ENCODE data around the gene GABPB1.

Gene GABPB1

DNA sequence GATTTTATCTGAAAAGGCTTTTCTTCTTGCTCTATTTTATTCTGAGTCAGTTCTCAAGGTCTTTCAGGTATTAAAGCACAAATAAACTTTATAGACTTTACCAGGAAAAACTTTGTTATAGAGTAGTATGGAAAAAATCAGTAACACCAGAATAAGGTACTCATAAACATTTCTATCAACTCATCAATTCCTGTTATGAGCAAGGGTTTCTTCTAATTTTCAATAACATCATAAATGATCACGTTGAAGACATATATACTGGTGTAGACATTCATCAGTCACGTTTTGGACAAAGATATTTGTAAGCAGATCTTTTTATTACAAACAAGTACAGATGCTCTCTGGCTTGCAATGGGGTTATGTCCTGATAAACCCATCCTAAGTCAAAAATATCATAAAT is 79.9 kb downstream of the GABPB1 start:
- no peak for DNase-seq

DNA sequence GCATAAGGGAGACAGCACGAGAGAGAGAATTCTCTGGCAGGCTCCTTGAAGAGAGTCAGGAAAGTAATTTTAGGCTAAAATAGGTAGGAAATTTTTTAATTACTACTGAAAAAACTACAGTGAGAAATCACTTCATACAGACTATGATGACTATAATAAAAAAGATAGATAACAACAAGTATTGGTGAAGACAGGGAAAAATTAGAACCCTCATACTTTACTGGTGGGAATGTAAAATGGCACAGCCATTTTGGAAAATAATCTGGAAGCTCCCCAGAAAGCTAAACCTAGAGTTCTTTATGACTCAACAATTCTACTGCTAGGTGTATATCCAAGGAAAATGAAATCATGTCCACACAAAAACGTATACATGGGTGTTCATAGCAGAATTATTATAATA is 87.4 kb downstream of the GABPB1 start:
- DNase-seq: no peak

DNA sequence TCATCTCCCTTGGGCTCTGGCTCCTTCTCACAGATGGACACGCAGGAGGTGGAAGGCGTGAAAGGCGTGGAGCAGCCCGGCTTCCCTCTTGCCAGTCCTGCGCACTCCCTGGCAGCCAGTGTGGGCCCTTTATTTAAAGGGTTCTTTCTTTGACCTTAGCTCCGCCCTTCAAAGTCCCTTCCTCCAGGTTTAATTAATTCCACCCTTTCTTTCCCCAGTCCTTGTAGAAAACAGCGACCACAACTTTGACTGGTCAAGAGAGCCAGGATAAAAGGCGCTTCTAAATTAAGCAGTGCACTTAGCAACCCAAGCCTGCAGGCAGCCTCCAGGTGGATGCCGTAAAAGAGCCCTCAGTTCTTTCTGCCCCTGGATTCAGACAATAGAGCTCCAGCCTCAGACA is 89.4 kb downstream of the GABPB1 start, which contains the start of gene HDC:
TSS of gene HDC (minus strand) at position 107 of the 400 bp plus-strand sequence. CDS start at position 4, 103 bp downstream.
- no peak for DNase-seq

DNA sequence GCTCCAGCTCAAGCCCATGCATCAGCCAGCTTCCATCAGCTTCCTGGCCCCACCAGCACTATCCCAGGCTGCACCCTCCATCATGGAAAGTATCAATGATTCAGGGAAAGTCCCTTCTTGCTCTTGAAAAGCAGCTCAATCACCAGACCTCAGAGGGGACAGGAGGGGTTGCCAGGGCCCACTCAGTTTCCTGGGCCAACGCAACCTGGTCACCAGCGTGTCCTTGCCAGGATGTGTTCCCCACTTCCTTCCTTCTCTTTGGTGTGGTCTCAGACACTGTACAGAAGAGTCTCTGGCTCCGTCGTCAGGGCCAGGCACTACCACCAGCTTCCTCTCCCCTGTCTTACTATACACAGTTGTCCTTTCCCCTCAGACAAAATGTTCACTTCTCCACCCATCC is 92.5 kb downstream of the GABPB1 start:
- no peak for DNase-seq

DNA sequence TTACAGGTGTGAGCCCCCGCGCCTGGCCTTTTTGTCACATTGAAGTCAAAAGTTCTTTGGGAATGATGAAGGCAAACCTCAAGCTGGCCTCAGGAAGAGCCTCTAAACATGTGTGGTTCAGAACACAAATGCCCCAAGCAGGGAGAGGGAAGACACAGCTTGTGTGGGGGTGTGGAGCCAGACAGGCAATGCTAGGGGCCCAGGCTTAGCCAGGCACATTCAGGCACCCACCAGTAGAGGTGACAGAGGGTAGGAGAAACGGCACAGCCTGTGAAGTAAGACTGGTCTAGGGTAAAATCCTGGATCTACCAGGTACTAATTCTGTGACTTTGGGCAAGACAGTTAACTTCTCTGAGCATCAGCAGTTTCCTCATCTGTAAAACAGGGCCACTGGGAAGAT is 93.0 kb downstream of the GABPB1 start:
- no peak for DNase-seq

DNA sequence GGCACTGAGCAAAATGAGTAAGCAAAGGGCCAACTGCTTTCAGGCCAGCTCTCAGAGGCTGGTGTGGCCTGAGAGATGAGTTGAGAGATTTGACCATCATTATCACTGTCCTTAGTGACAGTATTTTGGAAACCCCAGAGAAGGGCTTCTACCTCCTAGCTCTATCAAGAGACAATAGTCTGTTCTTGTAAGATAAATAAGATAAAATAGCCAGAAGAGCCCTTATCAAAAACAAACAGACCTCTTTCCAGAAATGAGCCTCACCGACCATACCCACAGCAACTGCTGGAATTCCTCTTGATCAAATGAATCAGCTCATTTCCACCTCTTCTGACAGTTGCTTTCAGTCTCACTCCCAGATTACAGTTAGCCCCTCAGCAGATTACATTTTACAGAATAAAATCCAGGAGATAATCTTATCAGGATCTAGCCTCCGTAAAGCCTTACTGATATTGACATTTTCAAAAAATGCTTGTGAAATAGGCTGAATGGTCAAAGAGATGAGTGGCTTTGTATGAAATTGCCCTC is 94.0 kb downstream of the GABPB1 start:
- no peak for DNase-seq

DNA sequence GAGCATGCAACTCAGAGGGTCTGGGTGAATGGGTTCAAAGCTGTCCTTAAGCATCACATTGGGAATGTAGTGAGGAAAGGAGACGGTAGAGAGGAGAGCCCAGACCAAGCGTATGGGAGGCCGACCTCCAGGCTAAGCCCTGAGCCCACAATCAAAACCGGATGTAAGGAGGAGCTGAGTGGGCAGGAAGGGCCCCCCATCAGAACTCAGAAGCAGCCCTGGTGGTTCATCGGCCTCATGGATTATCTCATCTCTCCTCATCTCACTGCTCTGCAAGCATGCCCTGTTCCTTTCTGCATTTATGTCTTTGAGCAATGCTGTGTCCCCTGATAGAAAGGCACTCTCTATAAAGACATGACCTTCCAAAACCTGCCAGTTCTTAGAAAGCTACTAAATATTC is 95.7 kb downstream of the GABPB1 start:
- no peak for DNase-seq

DNA sequence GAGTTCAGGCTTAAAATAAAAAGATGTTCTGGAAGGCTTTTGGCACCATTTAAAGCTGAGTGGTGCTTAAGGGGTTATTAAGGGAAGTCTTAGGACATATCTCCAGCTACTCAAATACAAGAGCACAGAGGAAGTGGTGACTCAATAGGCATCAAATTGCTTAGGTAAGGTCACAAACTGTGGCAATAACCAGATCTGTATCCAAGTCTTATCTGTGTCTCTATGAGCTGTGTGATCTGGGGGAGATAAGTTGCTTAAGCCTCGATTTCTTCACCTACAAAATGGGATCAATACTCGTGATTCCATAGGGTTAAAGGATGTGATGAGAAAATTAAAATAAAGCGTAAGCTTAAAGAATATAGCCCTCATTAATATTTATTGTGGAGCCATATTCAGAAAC is 97.1 kb downstream of the GABPB1 start:
- DNase-seq: no peak

DNA sequence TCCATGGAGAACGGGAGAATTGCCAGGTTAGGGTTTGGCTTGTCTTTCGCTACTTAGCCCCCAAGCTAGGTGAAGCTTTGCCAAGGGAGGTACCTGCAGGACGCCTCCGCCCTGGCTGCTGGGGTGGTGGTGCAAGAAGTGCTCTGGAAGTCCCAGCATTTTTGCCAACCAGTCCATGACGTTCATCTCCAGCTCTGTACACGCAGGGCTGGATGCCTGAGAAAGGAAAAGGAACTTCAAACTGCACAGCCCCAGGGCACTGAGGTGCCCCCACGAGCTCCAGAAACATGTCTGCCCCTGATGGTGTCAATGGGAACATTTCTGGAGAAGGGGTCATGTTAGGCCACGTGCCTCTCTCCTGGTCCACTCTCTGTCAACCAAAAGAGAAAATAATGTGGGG is 97.7 kb downstream of the GABPB1 start:
- no peak for DNase-seq

DNA sequence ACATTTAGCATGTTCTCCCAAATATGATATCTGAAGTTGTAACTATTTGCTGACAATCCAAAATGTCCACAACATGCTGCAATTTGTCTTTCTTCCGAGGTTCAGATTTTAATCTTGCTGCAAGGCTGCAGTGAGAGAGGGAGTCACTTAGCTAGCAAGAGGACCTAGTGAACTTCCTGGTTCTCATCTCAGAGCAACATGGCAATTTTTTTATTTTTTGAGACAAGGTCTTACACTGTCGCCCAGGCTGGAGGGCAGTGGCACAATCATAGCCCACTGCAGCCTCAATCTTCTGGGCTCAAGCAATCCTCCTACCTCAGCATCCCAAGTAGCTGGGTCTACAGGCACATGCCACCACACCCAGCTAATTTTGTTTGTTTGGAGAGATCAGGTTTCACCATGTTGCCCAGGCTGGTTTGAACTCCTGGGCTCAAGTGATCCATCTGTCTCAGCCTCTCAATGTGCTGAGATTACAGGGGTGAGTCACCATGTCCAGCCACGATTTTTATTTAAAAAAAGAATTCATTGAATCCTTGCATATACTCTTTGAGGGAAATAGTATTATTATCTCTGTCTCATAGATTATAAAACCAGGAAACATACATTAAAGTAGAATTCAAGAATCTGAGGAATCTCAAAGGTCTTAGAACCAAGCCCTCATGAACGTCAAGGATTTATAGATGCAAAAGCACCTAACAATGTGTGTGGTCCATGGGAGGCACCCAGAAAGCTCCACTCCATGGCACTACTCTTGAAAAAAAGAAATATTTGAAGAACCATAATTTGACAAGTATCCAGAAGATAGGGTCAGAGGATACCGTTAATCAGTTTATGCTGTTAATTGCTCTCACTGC is 98.6 kb downstream of the GABPB1 start:
- DNase-seq: no peak

DNA sequence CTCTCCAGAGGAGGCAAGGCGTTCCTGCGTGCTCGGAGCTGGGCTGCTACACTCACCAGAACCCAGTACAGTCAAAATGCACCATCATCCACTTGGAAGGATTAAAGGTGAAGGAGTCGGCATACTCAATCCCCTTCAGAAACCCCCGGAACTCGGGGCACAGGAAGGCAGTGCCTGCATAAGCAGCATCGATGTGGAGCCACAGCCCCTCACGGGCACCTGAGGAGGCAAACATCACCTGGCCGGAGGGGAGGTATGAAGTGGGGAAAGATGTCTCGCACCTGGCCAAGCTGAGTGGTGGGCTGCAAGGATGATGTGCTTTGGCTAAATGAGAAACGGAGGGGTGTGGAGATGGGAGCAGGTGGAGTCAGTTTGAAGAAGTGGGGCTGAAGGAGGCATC is 102.4 kb downstream of the GABPB1 start:
- DNase-seq: no peak

DNA sequence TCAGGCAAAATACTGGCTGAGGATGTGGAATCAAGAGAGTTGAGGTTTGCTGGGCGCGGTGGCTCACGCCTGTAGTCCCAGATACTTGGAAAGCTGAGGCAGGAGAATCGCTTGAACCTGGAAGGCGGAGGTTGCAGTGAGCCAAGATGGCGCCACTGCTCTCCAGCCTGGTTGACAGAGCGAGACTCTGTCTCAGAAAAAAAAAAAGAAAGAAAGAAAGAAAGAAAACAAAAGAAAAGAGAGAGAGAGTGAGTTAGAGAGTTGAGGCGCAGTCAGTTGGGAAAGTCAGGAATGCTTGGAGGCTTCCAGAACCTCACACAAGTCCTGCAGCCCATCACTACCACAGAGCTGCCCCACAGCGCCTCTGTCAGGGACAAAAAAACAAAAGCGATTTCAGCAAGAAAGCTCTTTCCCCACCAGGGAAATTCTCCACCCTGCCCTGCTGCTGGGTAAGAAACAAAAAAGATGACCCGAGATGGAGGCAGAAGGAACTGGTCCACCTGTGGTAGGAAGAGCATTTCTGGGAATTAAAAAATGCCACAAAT is 103.3 kb downstream of the GABPB1 start:
- DNase-seq: no peak

DNA sequence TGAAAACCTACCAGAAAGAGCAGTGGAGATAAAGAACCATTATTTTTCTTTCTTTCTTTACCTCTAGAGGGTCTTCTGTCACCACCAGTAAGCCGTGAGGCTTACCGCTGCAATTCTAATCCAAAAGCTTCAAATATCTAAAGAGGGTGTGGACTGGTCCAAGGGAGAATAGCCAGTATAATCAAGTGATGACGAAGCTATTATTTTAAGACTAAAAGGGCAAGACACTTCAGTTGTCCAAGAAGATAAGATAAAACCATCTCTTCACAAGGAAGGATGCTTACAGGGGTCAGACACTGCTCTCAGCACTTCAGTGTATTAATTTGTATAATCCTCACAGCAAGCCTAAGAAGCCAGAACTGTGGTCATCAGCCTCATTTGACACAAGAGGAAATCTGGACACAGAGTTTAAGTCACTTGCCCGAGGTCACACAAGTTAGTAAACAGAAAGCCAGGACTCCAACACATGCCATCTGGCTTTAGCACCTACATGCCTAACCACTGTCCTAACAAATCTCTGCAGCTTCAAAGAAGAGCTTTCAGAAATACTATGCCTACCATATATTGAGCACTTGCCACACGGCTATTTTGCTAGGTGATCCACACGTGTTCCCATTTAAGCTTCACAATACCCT is 104.1 kb downstream of the GABPB1 start:
- no peak for DNase-seq

DNA sequence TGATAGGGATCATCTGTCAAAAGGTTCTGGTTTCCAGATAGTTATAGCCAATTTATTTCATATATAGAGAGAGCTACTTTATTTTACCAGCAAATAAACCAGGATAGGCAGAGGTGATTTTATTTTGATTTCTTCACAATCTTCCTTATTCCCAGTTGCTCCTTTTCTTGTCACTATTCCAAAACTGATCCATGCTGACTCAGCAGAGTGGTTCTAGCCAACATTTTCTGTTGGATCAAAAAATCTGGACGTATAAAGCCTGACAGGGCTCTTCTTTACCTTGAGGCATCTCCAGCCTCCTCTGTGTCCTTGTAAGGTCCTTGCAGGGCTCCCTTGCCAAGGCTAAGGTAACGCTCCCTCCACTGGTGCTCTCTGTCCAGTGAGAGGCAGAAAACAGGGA is 105.3 kb downstream of the GABPB1 start:
- no peak for DNase-seq

DNA sequence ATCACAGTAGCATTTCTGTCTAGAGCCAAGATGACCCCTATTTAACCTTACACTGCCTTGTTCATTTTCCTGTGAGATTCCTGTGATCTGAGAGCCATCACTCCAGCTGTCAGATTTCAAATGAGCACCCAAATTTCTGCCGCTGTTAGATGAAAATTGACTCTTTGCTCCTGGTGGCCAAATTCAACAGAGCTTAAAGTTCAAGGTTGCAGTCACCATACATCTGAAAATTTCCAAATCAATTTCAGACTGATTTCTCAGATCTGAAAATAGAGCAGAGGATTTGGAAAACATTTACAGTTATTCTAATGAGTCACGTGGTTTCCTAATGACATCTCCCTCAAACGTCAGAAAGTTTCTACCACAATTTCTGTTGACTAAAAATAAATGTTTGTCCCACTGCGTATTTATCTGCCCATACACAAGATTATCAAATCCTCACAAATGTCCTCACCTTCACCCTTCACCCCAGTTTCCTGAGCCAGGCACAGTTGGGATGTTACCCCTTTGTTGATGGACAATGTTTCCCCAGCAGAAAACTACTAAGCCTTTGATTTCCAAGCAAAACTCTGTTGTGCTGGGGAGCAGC is 105.9 kb downstream of the GABPB1 start:
- DNase-seq: no peak

DNA sequence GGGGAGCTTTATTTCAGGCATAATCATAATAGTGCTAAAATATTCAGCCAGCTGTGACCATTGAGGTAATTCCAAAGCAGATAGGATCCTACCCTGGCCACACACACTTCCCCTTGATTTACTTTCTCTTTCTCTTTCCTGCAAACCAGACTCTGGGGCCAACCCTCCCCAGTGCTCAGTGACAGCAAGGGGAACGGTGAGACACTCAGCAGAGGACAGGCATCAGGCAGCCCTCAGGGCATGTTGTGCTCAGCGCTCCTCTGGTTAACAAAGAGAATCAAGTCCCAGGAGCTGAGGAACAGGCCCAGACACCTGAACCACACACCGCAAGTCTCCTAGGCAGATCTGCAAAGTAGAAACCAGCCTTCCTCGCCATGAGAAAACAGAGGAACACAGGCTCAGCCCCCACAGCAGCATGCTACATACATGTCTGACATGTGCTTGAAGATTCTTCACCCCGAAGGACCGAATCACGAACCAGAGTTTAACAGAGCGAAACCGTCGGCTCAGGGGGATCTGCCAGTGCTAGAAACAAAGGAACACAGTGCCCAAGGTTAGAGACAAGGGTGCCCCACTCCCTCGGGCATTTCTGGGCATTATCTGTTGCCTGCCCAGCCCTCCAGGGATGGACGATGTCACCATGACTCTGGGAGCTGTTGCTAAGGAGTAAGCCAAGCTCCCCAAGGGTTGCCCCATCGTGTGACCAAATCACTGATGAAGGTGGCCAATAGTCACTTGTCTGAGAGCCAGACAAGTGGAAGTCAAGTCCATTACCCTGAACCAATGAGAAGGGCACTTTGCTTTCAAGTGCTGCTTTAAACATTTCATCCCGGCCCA is 107.0 kb downstream of the GABPB1 start:
- DNase-seq: no peak

DNA sequence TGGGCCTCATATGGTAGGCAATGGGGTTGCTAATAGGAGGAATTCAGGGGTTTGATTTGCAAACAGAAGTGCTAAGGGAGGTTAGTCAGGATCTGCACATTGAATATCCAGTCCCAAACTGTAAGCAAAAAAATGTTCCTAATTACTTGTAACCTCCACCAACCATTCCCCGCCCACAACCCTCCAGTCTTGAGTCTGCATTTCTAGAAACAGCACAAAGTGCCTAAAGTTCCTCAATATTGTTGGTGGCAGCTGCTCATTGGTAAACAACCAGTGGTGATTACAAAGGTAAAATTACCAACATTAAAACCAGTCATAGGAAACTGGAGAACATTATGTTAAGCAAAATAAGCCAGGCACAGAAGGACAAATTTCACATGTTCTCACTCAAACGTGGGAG is 108.4 kb downstream of the GABPB1 start:
- no peak for DNase-seq

DNA sequence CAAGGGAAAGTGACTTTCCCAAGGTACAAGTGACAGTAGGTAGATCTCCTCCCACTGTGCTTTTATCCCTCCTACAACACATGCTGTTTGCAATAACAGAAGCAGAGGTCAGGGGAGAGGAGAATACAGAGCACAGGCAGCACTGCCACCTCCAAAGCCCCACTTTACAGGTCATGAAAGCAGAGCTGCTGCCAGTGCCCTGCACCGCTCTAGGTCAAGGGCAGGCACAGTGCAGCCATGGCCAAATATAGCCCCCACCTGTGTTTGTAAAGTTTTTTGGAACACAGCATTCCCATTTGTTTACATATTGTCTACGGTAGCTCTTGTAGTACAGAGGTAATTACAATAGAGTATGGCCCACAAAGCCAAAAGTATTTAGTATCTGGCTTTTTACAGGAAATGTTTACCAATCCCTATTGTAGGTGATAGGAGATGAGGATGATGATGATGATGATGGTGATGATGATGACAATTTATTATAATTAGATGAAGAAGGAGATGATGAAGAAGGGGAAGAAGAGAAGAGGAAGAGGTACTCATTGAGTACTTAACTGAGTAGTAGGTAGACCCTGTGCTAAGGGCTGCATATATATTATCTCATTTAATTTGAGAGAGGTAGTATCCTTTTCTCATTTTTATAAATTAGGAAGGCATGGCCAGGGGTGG is 109.9 kb downstream of the GABPB1 start:
- DNase-seq: no peak

DNA sequence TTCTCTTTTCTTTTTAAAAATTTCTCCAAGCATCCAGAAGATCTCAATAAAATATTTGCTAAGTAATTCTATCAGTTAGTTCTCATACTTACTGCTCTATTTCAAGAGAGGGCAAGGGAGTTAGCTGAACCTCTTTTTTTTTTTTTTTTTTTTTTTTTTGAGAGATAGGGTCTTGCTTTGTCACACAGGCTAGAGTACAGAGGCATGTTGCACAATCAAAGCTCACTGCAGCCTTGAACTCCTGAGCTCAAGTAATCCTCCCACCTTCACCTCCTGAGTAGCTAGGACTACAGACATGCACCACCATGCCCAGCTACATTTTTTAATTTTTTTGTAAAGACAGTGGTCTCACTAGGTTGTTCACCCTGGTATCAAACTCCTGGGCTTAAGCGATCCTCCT is 110.8 kb downstream of the GABPB1 start:
- no peak for DNase-seq

DNA sequence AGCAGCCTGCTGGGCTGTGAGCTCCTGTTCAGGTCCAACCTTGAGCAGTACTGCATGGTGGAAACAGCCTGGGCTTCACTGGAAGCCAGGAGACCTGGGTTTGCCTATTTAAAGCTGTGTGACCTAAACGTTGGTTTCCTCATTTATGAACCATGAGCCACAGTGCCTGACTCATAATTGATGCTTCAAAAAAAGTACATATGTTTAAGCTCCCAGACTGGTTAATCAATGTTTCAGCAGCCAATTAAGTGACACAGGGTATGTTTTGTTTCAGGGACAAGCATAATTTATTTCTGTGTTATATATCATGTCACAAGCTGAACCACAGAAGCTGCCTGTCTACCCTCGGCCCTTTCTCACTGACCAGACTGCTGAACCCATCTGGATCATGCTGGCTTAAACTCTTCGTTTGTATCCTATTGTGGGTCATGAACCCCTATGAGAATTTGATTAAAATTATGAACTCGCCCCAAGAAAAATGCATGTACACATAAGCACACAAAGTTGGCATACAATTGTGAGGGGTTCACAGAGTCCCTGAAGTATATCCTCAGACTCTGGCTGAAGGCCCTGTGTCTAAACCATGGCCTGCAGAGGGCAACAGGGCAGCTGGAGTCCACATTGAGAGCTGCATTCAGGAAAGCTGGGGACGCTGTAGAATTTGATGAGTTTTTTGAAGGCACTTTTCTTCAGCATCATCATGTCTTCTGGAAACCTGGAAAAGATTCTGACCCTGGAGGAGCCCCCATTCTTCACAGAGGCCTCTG is 113.1 kb downstream of the GABPB1 start:
- DNase-seq: no peak

DNA sequence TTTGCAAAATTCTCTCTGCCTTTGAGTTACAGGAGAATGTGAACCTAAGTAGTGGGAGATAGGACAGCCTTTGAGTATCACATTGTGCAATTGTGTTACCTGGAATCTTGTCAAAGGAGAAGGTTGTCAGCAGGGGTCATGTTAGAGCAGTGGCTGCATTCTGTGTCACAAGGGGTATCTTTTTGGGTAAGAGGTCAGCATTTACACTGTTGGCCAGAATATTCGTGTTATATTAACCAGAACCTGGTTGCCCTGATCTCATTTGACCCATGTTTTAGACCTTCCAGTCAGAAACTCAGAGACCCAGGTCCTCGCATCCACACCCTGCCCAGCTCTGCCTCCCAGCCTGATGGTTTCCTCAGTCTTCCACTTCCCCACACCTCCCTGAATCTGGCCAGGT is 116.7 kb downstream of the GABPB1 start:
- DNase-seq: no peak
